Heart left ventricle (tissue), 16 donors: ENCODE results near the gene TOM1. TPM values are rescaled to one million over a fixed set of nuclear protein-coding genes. Genes with fewer than 3 reads are reported as not detected.

Source experiments
- ATAC-seq, 4 donors: fragments of 200-7000 bp; cut with Tn5 transposase; one replicate each; pipeline ENCODE4 v1.9.1; 2020 to 2022; ENCODE audit warnings: moderate library complexity in 4 of 4, mild to moderate bottlenecking in 3 of 4, moderate number of reproducible peaks in 1 of 4
- DNase-seq, 5 donors: peaks; one replicate each; pipeline ENCODE4 v3.0.0-alpha.2; 2020
- H3K27ac ChIP-seq, 12 donors: fragments of 200-600 bp; sonication (generic) in 4 of 12; one replicate each; pipeline versions ENCODE4 v1.5.0 to v1.8.0; 2016 to 2022; ENCODE audit warnings: mild to moderate bottlenecking in 2 of 12
- H3K27me3 ChIP-seq, 9 donors: fragments of 200-600 bp; sonication (generic) in 2 of 9; one replicate each; pipeline versions ENCODE4 v1.5.1 to v1.8.0; 2016 to 2022; ENCODE audit warnings: mild to moderate bottlenecking in 3 of 9
- H3K36me3 ChIP-seq, 9 donors: fragments of 200-600 bp; sonication (generic) in 2 of 9; one replicate each; pipeline versions ENCODE4 v1.5.0 to v1.8.0; 2018 to 2022; ENCODE audit warnings: mild to moderate bottlenecking in 2 of 9
- H3K4me1 ChIP-seq, 12 donors: fragments of 200-600 bp; sonication (generic) in 4 of 12; one replicate each; pipeline versions ENCODE4 v1.5.0 to v1.8.0; 2016 to 2022; ENCODE audit warnings: mild to moderate bottlenecking in 3 of 12
- H3K4me3 ChIP-seq, 12 donors: fragments of 200-600 bp; sonication (generic) in 4 of 12; one replicate each; pipeline versions ENCODE4 v1.5.0 to v1.8.0; 2017 to 2022; ENCODE audit warnings: mild to moderate bottlenecking in 9 of 12, moderate library complexity in 4 of 12
- H3K9me3 ChIP-seq, 12 donors: fragments of 200-600 bp; sonication (generic) in 4 of 12; one replicate each; pipeline versions ENCODE4 v1.5.0 to v1.8.0; 2016 to 2022; ENCODE audit warnings: mild to moderate bottlenecking in 1 of 12
- POLR2A ChIP-seq, 2 donors: fragments of 450-650 bp; IDR thresholded peaks; one replicate each; pipeline ENCODE4 v1.6.1; 2017; ENCODE audit warnings: antibody characterized with exemption in 2 of 2, mild to moderate bottlenecking in 2 of 2, moderate library complexity in 2 of 2
- WGBS, 4 donors: extraction: QIAGEN DNeasy Blood & Tissue Kit in 2 of 4; methylation state at CpG; one replicate each; pipeline versions ENCODE4 v1.1.5 to v1.1.7; 2013 to 2018; 5-methylcytosine and 5-hydroxymethylcytosine counted together
- intact Hi-C, 10 donors: fragments of 100-400 bp; cut with DNase I; formaldehyde crosslinking; loops; one replicate each; pipeline versions ENCODE4 v1.11.1 to v1.14.2; 2022
- polyA plus RNA-seq, 2 donors: library from polyadenylated mRNA; stranded (reverse); fragments of 200-250 nt; gene quantifications; one replicate each; pipeline ENCODE4 v1.2.3, GENCODE V29; 2013
- total RNA-seq, 9 donors: library from RNA; depleted of rRNA in 2 of 9; stranded (reverse); fragments of >200 nt in 2 of 9; fragmentation: NEBNext Ultra II Directional in 3 of 9; extraction: Animal tissue kit (Norgen Biotek cat#: 25700) in 3 of 9; gene quantifications; one replicate each; pipeline versions ENCODE4 v1.1.0 to v1.2.4, GENCODE V29; 2016 to 2023
- TF ChIP-seq, protein P1 (sequence below), 12 donors: fragments of 200-600 bp; sonication (generic) in 4 of 12; IDR thresholded peaks; one replicate each; pipeline versions ENCODE4 v1.5.0 to v1.8.0; 2018 to 2022; ENCODE audit warnings: antibody characterized with exemption in 12 of 12, mild to moderate bottlenecking in 5 of 12
- donor health status: ischemic (EF 13 %, LVEDD 7.1; RV severe dilation, severe dysfunction).
- donor health status: healthy with polysubstance abuse.
- donor health status: DM: no; HTN: yes; CAD: no.
- donor health status: DM: no; HTN: no; CAD: no.
- donor health status: ischemic (EF 25% LVEDD 6.9; RV normal size, moderate dysfunction).
- donor health status: ischemic (EF 25% LVEDD 5.7; RV mildly dilated, moderate dysfunction).
- donor health status: healthy.
- donor health status: DM: yes; HTN: yes; CAD: no.
- donor health status: ischemic (EF 35%, LVEDD 5.7; RV mildly dilated, moderate dysfunction).
- donor health status: nonischemic (EF 11% LVEDD 7.7; RV severe dilation, severe dysfunction).
- donor health status: DM: yes; HTN: yes; CAD: no.
- donor health status: PGD.
- donor health status: ischemic (EF 29% LVEDD 5.4; RV normal size, mild dysfunction).
- donor health status: nonischemic (EF 23%, LVEDD 6.1; RV moderate dilation, normal function).

The TOM1 gene
- total and polyA plus RNA-seq, 11 donors, result 46.8 to 362 (median 56.8) TPM

DNA sequence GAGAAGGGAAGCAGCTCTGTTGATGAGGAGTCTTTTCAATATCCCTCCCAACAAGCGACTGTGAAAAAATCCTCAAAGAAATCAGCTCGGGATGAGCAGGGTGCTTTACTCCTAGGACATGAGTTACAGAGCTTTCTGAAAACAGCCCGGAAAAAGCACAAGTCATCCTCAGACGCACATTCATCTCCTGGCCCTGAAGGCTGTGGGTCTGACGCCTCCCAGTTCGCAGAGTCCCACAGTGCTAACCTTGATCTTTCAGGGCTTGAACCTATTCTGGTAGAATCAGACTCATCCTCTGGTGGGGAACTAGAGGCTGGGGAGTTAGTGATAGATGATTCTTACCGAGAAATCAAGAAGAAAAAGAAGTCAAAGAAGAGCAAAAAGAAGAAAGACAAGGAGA is 34.7 kb upstream of the TOM1 start:
- intact Hi-C loops, result no loop called here

GRCh38 chr22:35266277-35266676 is 33.4 kb upstream of the TOM1 start:
- TF ChIP-seq, protein P1, sequence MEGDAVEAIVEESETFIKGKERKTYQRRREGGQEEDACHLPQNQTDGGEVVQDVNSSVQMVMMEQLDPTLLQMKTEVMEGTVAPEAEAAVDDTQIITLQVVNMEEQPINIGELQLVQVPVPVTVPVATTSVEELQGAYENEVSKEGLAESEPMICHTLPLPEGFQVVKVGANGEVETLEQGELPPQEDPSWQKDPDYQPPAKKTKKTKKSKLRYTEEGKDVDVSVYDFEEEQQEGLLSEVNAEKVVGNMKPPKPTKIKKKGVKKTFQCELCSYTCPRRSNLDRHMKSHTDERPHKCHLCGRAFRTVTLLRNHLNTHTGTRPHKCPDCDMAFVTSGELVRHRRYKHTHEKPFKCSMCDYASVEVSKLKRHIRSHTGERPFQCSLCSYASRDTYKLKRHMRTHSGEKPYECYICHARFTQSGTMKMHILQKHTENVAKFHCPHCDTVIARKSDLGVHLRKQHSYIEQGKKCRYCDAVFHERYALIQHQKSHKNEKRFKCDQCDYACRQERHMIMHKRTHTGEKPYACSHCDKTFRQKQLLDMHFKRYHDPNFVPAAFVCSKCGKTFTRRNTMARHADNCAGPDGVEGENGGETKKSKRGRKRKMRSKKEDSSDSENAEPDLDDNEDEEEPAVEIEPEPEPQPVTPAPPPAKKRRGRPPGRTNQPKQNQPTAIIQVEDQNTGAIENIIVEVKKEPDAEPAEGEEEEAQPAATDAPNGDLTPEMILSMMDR (IDR thresholded peaks at IDR 0.05), result no peak
- TF ChIP-seq POLR2A (IDR thresholded peaks at IDR 0.05), result no peak
- no peaks in the 10 kb centered on the region for H3K27me3 ChIP-seq
- 88 to 93% (median 91%) methylated on average over 3 of the region's 3 CpGs for WGBS, 4 donors
- H3K4me1 ChIP-seq, result no peaks in the 10 kb centered on the region
- H3K27ac ChIP-seq, result no peak overlapping the region
- intact Hi-C loops, result no loop called here
- DNase-seq (no peak), ATAC-seq (no peak)
- H3K36me3 ChIP-seq, result peaks cover 0 to 93% (median 89%) of the 10 kb centered on the region in 9 donors
- no peak overlapping the region for H3K4me3 ChIP-seq
- no peaks in the 10 kb centered on the region for H3K9me3 ChIP-seq

More for the DNA sequence above, 34.7 kb upstream of the TOM1 start:
- Histone ChIP-seq H3K4me3 (no peak overlapping the region), H3K27ac (no peak overlapping the region), H3K4me1 (peaks cover 0 to 5% (median 0%) of the 10 kb centered on the region in 12 donors), H3K27me3 (no peaks in the 10 kb centered on the region), H3K9me3 (no peaks in the 10 kb centered on the region), H3K36me3 (peaks cover 0 to 81% (median 78%) of the 10 kb centered on the region in 9 donors)
- ATAC-seq (no peak), DNase-seq (no peak)
- WGBS, 4 donors, result 92 to 96% (median 94%) methylated on average over 7 of the region's 7 CpGs
- no peak for TF ChIP-seq POLR2A (IDR thresholded peaks at IDR 0.05)
- TF ChIP-seq, protein P1 (IDR thresholded peaks at IDR 0.05), result no peak

GRCh38 chr22:35269630-35270029 is 30.1 kb upstream of the TOM1 start:
- no peaks in the 10 kb centered on the region for H3K9me3 ChIP-seq
- ATAC-seq, result no peak
- no peaks in the 10 kb centered on the region for H3K4me1 ChIP-seq
- DNase-seq, result no peak
- H3K27ac ChIP-seq, result no peak overlapping the region
- peaks cover 0 to 95% (median 90%) of the 10 kb centered on the region in 9 donors for H3K36me3 ChIP-seq
- intact Hi-C loops, result no loop called here
- 96 to 98% (median 97%) methylated on average over 3 of the region's 3 CpGs for WGBS, 4 donors
- H3K4me3 ChIP-seq, result no peak overlapping the region
- no peaks in the 10 kb centered on the region for H3K27me3 ChIP-seq
- TF ChIP-seq POLR2A (IDR thresholded peaks at IDR 0.05), result no peak
- TF ChIP-seq, protein P1 (IDR thresholded peaks at IDR 0.05), result no peak

- Histone ChIP-seq H3K36me3 (peaks cover 0 to 72% (median 59%) of the 10 kb centered on the region in 9 donors), H3K27ac (no peak overlapping the region), H3K4me3 (no peak overlapping the region)
Measured at GRCh38 chr22:35274154-35274871, 25.4 kb upstream of the TOM1 start.

More at GRCh38 chr22:35274154-35274871, 25.4 kb upstream of the TOM1 start:
- Histone ChIP-seq H3K9me3 (no peaks in the 10 kb centered on the region), H3K4me1 (no peaks in the 10 kb centered on the region), H3K27me3 (no peaks in the 10 kb centered on the region)
- TF ChIP-seq, protein P1 (IDR thresholded peaks at IDR 0.05), result no peak
- TF ChIP-seq POLR2A (IDR thresholded peaks at IDR 0.05), result no peak
- intact Hi-C loops, result no loop called here
- WGBS, 4 donors, result 90 to 93% (median 92%) methylated on average over 8 of the region's 8 CpGs
- no peak for DNase-seq
- no peak for ATAC-seq
